ENCODE data around the gene PTGS2.
"Not testable (repeated sequence)": the region's sequence is repeated elsewhere in the genome, so short reads cannot be mapped to it uniquely, and the experiment has no call there.

The PTGS2 gene

GRCh38 chr1:186670297-186671135 lies 9.7 kb downstream of the PTGS2 start:
- no peak for DNase-seq (ENCODE audit: low read depth in 2 of 2)

DNA sequence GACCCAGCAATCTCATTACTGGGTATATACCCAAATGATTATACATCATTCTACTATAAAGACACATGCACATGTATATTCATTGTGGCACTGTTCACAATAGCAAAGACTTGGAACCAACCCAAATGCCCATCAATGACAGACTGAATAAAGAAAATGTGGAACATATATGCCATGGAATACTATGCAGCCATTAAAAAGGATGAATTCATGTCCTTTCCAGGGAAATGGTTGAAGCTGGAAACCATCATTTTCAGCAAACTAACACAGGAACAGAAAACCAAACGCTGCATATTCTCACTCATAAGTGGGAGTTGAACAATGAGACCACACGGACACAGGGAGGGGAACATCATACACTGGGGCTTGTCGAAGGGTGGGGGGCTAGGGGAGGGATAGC lies 10.4 kb downstream of the PTGS2 start:
- DNase-seq (ENCODE audit: low read depth in 2 of 2), result not testable (repeated sequence)

GRCh38 chr1:186664217-186664616 lies 16.0 kb downstream of the PTGS2 start:
- DNase-seq (ENCODE audit: low read depth in 2 of 2), result not testable (repeated sequence)

GRCh38 chr1:186662752-186663151 lies 17.5 kb downstream of the PTGS2 start:
- no peak for DNase-seq (ENCODE audit: low read depth in 2 of 2)

DNA sequence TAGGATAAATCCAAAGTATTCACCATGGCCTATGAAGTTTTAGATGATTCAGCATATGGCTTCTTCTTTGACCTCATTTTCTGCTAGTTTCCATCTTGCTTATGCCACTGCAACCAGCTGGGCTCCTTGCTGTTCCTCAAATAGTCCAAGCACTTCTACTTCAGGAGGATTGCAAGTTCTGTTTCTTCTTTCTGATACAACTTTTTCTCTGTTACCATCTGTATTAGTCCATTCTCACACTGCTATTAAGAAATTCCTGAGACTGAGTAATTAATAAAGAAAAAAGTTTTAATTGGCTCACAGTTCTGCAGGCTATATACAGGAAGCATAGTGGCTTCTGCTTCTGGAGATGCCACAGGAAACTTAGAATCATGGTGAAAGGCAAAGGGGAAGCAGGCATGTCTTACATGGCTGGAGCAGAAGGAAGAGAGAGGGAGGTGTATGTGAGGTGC lies 20.3 kb downstream of the PTGS2 start:
- no peak for DNase-seq (ENCODE audit: low read depth in 2 of 2)

DNA sequence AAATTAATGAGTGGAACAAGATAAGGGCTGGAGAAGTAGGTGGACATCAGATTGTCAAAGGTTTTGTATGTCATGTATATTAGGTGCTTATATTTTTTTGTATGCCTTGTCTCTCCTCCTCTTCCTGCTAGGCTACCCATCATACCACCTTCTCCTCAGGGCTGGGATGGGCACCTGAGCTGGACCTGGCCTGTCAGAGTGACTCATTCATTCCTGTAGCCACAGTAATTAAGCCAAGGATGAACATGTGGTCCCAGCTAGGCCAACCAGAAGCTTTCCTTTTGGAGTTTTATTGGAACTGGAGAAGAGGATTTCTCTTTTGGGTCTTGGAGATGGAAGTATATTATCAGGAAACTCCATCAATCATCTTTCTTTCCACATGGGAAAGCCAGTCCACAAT lies 21.2 kb downstream of the PTGS2 start:
- no peak for DNase-seq (ENCODE audit: low read depth in 2 of 2)

GRCh38 chr1:186657481-186657880 lies 22.7 kb downstream of the PTGS2 start:
- DNase-seq (ENCODE audit: low read depth in 2 of 2), result no peak

DNA sequence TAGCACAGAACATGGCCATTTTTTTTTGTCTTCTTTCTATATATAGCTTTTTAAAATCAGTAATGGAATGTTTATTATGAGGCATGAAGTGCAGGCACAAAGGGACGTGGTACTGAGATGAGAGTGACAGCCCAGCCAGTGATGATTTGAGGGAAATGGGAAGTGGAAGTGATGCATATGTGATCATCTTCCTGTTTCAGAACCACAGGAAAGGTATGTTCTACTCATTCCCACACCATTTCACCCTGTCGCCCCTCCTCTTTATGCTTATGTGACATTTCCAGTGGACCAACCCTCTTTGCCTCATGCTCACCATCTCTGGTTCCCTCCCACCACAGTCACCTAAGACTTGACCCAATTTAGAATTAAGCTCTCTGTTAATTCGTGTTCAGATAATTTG lies 24.3 kb downstream of the PTGS2 start:
- DNase-seq (ENCODE audit: low read depth in 2 of 2), result no peak

- DNase-seq (ENCODE audit: low read depth in 2 of 2), result no peak
These were observed 25.5 kb downstream of the PTGS2 start for GRCh38 chr1:186654741-186655140.

DNA sequence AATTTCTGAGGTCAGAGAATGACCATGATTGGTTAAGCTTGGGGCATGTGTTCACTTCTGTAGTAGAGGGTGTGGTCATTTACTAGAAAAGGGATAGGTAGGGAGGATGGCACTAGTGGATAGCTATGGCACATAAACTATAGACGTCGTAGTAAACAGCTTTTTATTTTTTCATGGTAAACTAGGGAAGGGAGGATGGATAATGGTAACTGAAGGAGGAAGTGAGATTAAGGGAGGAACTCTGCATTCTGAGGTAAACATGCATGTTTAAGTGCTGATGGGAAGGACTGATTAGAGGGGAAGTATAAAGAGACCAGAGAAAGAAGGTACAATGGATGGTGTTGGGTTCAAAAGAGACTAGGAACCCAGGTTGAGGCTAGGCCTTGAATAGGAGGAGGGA lies 26.9 kb downstream of the PTGS2 start:
- DNase-seq (ENCODE audit: low read depth in 2 of 2), result no peak

- DNase-seq (ENCODE audit: low read depth in 2 of 2), result no peak
These were observed 31.6 kb downstream of the PTGS2 start for GRCh38 chr1:186648613-186649012.

GRCh38 chr1:186647985-186648384 lies 32.2 kb downstream of the PTGS2 start:
- not testable (repeated sequence) for DNase-seq (ENCODE audit: low read depth in 2 of 2)

DNA sequence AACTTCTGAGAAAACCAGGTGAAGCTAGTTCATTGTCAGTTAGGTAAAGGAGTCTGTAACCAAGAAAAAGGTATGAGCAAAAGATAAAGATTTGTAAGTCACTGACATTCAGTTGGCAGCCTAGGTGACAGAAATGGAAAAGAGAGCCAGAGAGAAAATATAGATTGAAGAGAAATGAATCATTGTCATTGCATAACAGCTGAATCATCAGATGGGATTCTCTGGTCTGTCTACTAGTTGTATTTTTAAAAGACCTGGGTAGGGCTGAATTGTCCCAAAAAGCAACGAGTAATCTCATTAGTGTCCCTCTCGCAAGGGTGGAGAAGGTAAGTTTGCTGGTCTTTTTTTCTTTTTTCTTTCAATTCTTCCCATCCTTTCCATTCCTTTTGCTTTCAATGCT lies 36.6 kb downstream of the PTGS2 start:
- DNase-seq (ENCODE audit: low read depth in 2 of 2), result no peak

DNA sequence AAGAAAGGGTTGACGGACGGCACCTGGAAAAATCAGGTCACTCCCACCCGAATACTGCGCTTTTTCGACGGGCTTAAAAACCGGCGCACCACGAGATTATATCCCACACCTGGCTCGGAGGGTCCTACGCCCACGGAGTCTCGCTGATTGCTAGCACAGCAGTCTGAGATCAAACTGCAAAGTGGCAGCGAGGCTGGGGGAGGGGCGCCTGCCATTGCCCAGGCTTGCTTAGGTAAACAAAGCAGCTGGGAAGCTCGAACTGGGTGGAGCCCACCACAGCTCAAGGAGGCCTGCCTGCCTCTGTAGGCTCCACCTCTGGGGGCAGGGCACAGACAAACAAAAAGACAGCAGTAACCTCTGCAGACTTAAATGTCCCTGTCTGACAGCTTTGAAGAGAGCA lies 42.7 kb downstream of the PTGS2 start:
- not testable (repeated sequence) for DNase-seq (ENCODE audit: low read depth in 2 of 2)

GRCh38 chr1:186636786-186637185 lies 43.4 kb downstream of the PTGS2 start:
- DNase-seq (ENCODE audit: low read depth in 2 of 2), result no peak

DNA sequence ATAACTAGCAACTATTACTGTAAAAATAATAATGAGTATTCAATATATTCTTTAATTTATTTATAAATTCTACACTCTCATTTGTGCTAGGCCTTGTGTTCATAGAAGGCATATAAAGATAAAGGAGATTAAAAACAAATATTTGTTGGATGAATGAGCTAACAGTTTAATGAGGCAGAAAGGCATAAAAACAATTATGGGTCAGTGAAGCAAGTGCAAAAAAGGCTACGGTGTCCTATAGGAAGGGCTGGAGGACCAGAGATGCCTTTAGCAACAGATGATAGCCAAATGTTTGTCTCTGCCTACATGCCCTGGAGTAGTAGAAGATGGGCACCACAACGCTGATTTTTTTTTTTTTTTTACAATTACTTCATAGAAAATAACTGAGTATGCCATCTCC lies 45.7 kb downstream of the PTGS2 start:
- no peak for DNase-seq (ENCODE audit: low read depth in 2 of 2)

- no peak for DNase-seq (ENCODE audit: low read depth in 2 of 2)
These were observed 47.1 kb downstream of the PTGS2 start for GRCh38 chr1:186633116-186633515.

DNA sequence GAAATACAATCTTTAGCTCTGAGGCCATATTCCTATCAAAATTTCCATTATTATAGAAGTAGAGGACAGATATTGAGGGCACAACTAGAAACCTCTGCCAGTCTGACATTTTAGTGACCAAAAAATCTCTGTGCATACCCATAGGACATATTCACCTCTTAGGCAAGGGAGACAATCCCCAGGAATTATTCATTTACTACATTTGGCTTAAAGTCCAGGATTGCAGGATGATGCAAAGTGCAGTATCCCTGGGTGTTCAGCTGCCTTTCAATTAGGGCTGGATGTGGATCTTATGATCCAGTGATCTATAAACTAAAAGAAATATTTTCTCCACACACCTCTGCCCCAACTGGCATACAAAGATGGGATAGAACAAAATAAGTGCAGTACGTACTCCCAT lies 50.9 kb downstream of the PTGS2 start:
- DNase-seq (ENCODE audit: low read depth in 2 of 2), result no peak

GRCh38 chr1:186628910-186629309 lies 51.3 kb downstream of the PTGS2 start:
- no peak for DNase-seq (ENCODE audit: low read depth in 2 of 2)

DNA sequence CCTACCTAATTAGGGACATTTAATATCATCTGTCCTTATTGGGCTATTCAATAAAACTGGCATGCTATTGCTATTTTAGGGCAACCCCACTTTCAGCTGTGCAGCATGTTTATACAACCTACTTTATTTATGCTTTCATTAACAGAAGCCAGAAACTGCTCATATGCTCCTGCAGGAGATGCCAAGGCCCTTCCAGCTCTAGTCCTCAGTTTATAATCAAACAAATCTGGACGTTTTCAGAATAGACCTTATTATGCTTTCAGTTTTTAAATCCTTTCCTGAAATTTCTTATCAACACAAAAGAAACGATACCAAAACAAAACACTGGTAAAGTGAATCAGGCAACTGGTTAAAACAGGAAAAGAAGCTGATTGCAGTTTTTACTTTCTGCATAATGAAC lies 53.2 kb downstream of the PTGS2 start:
- DNase-seq (ENCODE audit: low read depth in 2 of 2), result no peak

- DNase-seq (ENCODE audit: low read depth in 2 of 2), result no peak
These were observed 53.8 kb downstream of the PTGS2 start for GRCh38 chr1:186626356-186626932.

DNA sequence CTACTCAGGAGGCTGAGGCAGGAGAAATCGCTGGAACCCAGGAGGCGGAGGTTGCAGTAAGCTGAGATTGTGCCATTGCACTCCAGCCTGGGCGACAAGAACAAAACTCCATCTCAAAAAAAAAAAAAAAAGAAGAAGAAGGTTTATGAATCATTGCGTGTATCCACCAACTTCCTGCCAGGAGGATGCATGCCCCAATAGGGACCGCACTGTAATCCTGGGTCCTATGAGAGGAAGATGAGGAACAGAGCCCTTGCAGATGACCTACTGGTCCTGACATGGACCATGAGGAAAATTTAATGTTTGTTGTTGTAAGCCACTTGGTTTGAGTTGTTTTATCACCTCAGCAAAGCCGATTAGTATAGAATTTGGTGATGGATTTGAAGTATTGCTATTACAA lies 56.7 kb downstream of the PTGS2 start:
- DNase-seq (ENCODE audit: low read depth in 2 of 2), result no peak

All from stimulated activated CD4-positive, alpha-beta T cell treated with anti-CD3 and anti-CD28 coated beads, Interleukin-1b, Interleukin-23, amount 100 ng/mL, for 1 hour (primary cell).